ENCODE measurements around the gene HPS5. TPM values are rescaled to one million over a fixed set of nuclear protein-coding genes. Genes with fewer than 3 reads are reported as not detected.

The HPS5 gene
- total RNA-seq, 1 donor from 2014 or later: 24.3 TPM

DNA sequence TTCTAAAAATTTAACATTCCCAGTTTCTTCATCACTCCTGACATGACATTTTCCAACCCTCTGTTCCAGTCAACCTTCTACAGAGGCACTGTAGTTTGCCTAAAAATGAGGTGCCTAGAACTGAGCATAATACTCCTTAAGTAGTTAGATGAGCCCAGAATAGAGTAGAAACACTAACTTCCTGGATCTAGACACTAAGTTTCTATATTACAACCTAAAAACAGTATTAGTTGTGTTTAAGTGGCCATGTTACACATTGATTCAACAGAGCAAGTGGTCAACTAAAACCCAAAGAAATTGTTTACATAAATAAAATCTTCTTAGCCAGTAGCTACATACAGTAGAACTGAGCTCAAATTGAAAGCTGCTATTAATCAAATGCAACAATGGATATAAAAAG is 1.3 kb downstream of the HPS5 start:
- no peak for DNase-seq

DNA sequence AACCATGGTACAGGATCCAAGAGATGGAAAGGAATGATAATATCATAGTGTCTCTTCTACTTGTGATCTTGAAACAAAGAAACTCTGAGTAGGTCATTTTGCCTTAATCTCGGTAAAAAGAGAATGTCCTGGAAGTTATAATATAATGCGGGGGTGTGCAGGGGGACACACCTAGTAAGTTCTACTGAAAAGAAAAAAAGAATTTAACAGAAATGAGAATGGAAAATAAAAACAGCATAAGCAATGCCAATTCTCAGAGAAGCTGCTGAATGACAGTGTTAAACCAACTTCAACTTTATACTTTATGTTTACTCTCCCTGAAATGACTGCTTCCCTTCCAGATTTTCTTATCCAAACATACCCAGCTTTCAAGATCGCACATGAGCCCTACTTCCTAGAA is 2.0 kb downstream of the HPS5 start:
- DNase-seq: no peak

DNA sequence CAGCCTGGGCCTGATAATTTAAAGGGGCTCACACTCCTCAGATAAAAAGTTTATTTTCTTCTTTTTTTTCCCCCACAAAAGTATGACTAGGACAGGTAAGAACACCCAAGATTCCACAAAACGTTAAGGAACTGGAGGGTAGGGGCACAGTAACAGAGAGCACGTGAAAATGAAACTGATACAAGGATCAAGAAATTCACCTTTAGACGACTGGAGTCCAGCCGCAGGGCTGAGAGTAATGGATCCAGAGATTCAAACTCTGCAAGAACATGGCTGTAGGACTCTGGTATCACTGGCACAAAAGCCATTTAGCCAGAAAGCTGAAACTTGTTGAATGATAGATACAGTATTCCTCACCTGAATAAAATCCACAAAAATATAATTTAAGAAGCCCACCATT is 4.4 kb downstream of the HPS5 start:
- DNase-seq: no peak

- DNase-seq: no peak
These were observed 6.0 kb downstream of the HPS5 start for GRCh38 chr11:18315893-18316292.

GRCh38 chr11:18314784-18315523 is 7.0 kb downstream of the HPS5 start:
- DNase-seq: no peak

- DNase-seq: no peak
These were observed 7.8 kb downstream of the HPS5 start for GRCh38 chr11:18313965-18314763.

DNA sequence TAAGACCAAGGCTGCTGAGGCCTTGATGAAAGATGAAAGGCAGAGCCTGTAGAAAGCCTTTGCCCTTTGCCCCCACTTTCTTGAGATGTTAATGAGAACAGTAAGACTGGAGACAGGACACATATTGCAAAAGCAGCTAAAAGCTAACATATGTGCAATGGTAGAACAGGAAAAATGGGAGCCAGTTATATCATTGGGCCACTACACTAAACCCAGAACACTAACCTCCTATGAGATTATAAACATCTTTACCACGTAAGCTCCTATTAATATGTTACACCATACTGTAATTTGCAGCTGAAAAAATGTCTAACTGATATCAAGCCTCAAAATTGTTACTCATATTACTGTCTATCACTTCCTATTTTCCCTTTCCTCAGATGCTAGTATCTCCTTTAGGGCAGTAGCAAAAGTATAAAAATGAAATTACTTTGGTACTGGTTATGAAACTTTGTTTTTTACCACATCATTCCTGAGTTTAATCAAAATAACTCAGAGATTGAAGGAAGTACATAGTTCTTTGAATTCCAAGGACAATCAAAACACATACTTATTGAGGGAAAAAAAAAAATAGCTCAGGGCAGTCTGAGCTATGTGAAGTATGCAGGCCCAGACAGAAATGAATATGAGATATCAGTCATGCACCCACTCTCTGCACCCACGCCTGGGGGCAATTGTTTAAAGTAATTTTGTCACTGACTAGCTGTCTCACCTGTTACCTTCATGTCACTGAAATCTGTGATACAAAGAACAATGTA is 9.1 kb downstream of the HPS5 start:
- no peak for DNase-seq

DNA sequence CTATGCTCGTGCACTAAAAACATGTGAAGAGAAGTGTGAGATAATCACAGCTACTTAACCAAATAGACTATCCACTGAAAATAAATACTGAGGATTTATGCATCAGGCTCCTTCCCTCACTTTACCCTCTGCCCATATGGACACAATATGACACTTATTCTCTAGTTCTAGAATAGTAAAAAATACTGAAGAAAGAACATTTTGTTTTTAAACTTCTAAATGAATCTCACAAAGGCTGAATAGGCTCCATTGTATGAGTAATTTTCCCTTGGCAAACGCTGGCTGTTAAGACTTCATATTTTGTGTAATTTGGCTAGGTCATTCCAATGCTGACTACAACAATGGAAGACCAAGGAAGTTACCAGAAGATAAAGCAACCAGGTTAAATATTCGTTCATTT is 9.9 kb downstream of the HPS5 start:
- peak; percentile 2 for DNase-seq

- no peak for DNase-seq
These were observed 11.1 kb downstream of the HPS5 start for GRCh38 chr11:18310800-18311340.

DNA sequence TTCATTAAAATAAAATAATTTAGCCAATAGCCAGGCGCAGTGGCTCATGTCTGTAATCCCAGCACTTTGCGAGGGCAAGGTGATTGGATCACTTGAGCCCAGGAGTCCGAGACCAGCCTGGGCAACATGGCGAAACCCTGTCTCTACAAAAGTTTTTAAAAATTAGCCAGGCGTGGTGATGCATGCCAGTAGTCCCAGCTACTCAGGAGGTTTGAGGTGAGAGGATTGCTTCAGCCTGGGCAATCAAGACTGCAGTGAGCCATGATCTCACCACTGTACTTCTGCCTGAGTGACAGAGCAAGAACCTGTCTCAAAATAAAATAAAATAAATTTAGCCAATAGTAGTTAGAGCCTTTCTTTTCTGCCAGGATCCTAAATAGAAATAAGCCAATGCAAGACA is 12.2 kb downstream of the HPS5 start:
- DNase-seq: no peak

GRCh38 chr11:18308242-18308641 is 13.7 kb downstream of the HPS5 start:
- no peak for DNase-seq

DNA sequence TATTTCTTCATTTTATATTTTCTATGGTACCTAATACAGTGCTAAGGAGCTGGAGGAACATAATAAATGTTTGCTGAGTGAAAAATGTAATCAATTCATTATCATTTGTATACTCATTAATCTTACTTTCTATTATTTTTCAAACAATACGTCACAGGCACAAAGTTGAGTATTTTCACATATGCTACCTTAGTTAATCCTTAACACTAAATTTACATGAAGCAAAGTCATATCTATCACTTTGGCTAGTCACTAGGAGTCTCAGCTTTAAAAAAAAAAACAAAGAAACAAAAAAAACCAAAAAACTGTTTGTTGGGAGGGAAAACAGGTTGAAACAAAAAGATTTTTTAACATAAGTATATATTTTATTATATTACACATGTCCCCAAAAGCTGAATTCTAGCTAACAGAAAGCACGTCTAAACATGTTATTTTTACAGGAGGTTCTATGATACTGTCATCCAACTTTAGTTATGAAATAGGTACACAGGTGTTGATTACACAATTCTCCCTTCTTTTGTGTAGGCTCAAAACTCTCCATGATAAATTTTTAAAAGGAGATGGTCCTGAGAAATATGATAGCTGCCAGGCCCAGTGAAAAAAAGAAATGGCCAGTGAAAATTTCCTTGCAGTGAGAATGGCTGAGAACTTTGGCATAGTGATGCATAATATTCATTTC is 14.3 kb downstream of the HPS5 start:
- no peak for DNase-seq

DNA sequence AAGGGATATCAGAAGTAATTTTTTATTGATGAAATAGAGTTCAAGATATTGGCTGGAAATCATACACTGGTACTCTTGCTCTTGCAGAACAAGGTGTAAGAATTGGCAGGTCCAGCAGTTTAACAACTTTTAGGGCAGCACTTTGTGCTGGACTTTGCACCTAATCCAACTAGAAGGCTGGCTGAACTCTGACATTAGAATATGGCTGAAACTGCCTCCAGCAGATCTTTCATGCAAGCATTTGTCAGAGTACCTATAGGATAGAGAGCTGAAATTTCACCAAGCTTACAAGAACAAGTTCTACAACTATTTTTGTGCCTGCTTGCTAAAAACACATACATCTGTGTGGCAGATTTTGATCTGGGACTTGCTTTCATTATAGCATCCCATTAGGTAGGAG is 17.2 kb downstream of the HPS5 start:
- DNase-seq: no peak

DNA sequence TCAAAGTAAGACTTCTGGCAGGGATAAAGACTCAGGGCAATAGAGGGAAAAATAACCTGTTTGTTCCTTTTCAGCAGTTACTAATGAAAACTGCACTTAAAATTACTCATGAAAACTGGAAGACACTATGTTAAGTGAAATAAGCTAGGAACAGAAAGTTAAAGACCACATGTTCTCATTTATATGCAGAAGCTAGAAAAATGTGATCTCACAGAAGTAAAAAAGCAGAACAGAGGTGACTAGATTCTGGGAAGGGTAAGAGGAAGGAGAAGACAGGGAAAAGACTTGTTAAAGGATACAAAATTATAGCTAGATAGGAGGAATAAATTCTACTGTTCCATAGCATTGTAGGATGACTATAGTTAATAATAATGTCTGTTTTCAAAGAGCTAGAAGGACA is 22.2 kb downstream of the HPS5 start:
- no peak for DNase-seq

DNA sequence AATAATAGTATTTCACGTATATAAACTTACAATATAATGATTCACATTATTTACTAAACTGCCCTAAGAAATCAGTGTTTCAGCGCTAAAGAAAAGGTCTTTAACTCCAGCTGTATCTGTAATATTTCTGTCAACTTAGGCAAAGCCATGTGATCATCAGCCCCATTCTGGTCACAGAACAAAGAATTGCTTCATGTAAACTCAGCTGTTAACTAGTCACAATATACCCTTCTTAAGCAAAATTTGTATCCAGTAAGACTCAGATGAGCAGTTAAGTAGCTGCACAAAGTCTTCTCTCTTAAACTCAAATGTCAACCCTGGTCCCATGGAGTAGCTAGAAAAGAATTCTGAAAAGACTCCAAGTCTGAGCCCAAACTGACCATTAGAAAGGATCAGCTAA is 26.6 kb downstream of the HPS5 start:
- no peak for DNase-seq

- no peak for DNase-seq
These were observed 27.1 kb downstream of the HPS5 start for GRCh38 chr11:18294862-18295261.

DNA sequence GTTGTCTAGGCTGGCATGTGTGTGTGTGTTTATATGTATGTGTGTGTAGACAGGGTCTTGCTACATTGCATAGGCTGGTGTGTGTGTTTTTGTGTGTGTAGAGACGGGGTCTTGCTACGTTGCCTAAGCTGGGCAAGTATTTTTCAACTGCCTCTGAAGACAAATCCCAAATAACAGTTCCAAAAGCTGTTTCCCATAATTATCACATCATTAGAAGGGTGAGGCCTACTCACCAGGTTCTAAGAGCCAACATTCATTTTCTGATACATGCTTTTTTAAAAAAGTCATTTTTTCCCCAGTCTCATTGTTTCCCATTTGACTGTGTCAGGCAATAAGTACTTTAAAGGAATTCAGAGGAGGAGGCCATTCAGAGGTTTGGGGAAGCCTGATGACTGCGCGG is 33.0 kb downstream of the HPS5 start:
- DNase-seq: no peak

GRCh38 chr11:18285841-18286240 is 36.1 kb downstream of the HPS5 start:
- no peak for DNase-seq

DNA sequence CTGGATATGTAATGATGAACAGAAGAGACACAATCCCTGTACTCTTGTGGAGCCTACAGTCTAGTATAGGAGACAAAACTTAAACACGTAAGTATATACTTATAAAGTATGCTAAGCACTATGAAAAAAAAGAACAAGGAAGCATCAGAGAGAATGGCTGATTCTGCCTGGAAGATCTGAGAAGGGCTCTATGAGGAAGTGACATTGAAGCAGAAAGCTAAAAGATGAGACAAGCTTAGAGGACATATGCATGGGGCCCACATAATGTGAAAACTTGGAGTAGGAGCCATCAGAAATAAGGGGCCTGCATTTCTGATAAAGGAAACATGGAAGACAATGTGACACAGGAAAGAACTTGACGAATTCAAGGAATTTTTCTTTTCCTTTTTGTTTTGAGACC is 39.3 kb downstream of the HPS5 start:
- no peak for DNase-seq

GRCh38 chr11:18280438-18281045 is 41.4 kb downstream of the HPS5 start:
- DNase-seq: no peak

- no peak for DNase-seq
These were observed 44.2 kb downstream of the HPS5 start for GRCh38 chr11:18277565-18278271.

Data from tongue (tissue), 2 donors.